Natural killer cell (primary cell): Measurements from ENCODE around the gene SEC31B. TPM values are rescaled to one million over a fixed set of nuclear protein-coding genes. Genes with fewer than 3 reads are reported as not detected.

ENCODE experiments used
- ATAC-seq, 3 donors: fragments of 150-1000 bp in 2 of 3; fragments of 200-7000 bp in 1 of 3; cut with Tn5 transposase; 1 replicate in 1 of 3; 2 replicates in 2 of 3; pipeline ENCODE4 v1.10.0; 2021; ENCODE audit warnings: mild to moderate bottlenecking in 2 of 3, moderate library complexity in 2 of 3
- DNase-seq, 2 donors: peaks; one replicate each; pipeline versions ENCODE4 v3.0.0 to v3.0.0-alpha.2; 2013 to 2021; ENCODE audit warnings: mixed read lengths in 1 of 2
- H3K27ac ChIP-seq: one replicate; pipeline ENCODE4 v1.5.1; 2013; ENCODE audit warnings: mild to moderate bottlenecking, low read length
- H3K27me3 ChIP-seq: one replicate; pipeline ENCODE4 v1.6.1; 2013; ENCODE audit warnings: low read length; ENCODE audit not compliant: control insufficient read depth, insufficient read depth
- H3K36me3 ChIP-seq: one replicate; pipeline ENCODE4 v1.6.1; 2013; ENCODE audit warnings: low read length; ENCODE audit not compliant: control insufficient read depth, insufficient read depth
- H3K4me1 ChIP-seq: one replicate; pipeline ENCODE4 v1.6.1; 2013; ENCODE audit warnings: low read length; ENCODE audit not compliant: control insufficient read depth, insufficient read depth
- H3K4me3 ChIP-seq: one replicate; pipeline ENCODE4 v1.5.1; 2013; ENCODE audit warnings: low read length
- H3K9me3 ChIP-seq: one replicate; pipeline ENCODE4 v1.6.1; 2013; ENCODE audit warnings: low read length; ENCODE audit not compliant: control insufficient read depth, insufficient read depth
- H3K27ac Mint-ChIP-seq, 2 donors: one replicate each; pipeline ENCODE4 v1.8.0; 2022; ENCODE audit warnings: mild to moderate bottlenecking in 2 of 2, mixed read lengths in 2 of 2, moderate library complexity in 1 of 2
- H3K27me3 Mint-ChIP-seq, 2 donors: one replicate each; pipeline ENCODE4 v1.8.0; 2022; ENCODE audit warnings: low read depth in 2 of 2, mixed read lengths in 2 of 2
- H3K36me3 Mint-ChIP-seq: one replicate; pipeline ENCODE4 v1.8.0; 2022; ENCODE audit warnings: mixed read lengths
- H3K4me1 Mint-ChIP-seq, 2 donors: one replicate each; pipeline ENCODE4 v1.8.0; 2022; ENCODE audit warnings: mixed read lengths in 2 of 2
- H3K4me3 Mint-ChIP-seq: one replicate; pipeline ENCODE4 v1.8.0; 2022; ENCODE audit warnings: mild to moderate bottlenecking, moderate library complexity, mixed read lengths
- H3K9me3 Mint-ChIP-seq, 2 donors: one replicate each; pipeline ENCODE4 v1.8.0; 2022; ENCODE audit warnings: mixed read lengths in 2 of 2
- CTCF ChIP-seq: fragments of 200-600 bp; IDR thresholded peaks from one replicate; pipeline ENCODE4 v1.8.0; 2022; ENCODE audit warnings: antibody characterized with exemption
- WGBS: methylation state at CpG from one replicate; pipeline ENCODE4 v1.1.7; 2013; ENCODE audit warnings: missing lambda C conversion rate; ENCODE audit not compliant: insufficient coverage; 5-methylcytosine and 5-hydroxymethylcytosine counted together
- intact Hi-C: fragments of 100-400 bp; cut with micrococcal nuclease; formaldehyde crosslinking; loops from one replicate; pipeline ENCODE4 v1.14.2; 2022
- total RNA-seq, 4 donors: library from RNA; stranded (reverse); fragments of 120-200 nt in 1 of 4; gene quantifications; one replicate each; pipeline versions ENCODE4 v1.2.3 to v1.2.4, GENCODE V29; 2013 to 2022

Gene SEC31B
- total RNA-seq, 3 donors from 2014 or later (not counting 1 experiment from before 2014, with no cell fraction given), result 32.6 to 38.6 (median 38.1) TPM

- peaks cover 0 to 8% of the 10 kb centered on the region in 2 donors for H3K4me1 Mint-ChIP-seq
- no peak for TF ChIP-seq CTCF
- H3K4me1 ChIP-seq, result peaks cover 6% of the 10 kb centered on the region
- DNase-seq (no peak), ATAC-seq (no peak)
- H3K27ac Mint-ChIP-seq, result no peak overlapping the region
- H3K9me3 ChIP-seq, result no peaks in the 10 kb centered on the region
- H3K36me3 Mint-ChIP-seq, result no peaks in the 10 kb centered on the region
- H3K36me3 ChIP-seq, result no peaks in the 10 kb centered on the region
- H3K27ac ChIP-seq, result no peak overlapping the region
- H3K27me3 ChIP-seq, result peaks cover 18% of the 10 kb centered on the region
- no peaks in the 10 kb centered on the region for H3K9me3 Mint-ChIP-seq
- intact Hi-C loops, result loop anchor here (10.0 kb wide), 1 partner anchor 368 kb away; no protein-coding TSS in a partner anchor
- 40% methylated on average over 11 of the region's 11 CpGs for WGBS
- no peak overlapping the region for H3K4me3 ChIP-seq
- peaks cover 29 to 33% of the 10 kb centered on the region in 2 donors for H3K27me3 Mint-ChIP-seq
- no peak overlapping the region for H3K4me3 Mint-ChIP-seq
Observed at GRCh38 chr10:100567249-100567648, 47.6 kb upstream of the SEC31B start.

- H3K9me3 Mint-ChIP-seq, result no peaks in the 10 kb centered on the region
- peaks cover 13% of the 10 kb centered on the region for H3K4me1 ChIP-seq
- no peak overlapping the region for H3K4me3 ChIP-seq
- ATAC-seq, result no peak
- no peak for DNase-seq
- H3K36me3 ChIP-seq, result no peaks in the 10 kb centered on the region
- H3K27me3 Mint-ChIP-seq, result peaks cover 29 to 34% of the 10 kb centered on the region in 2 donors
- peaks cover 4 to 15% of the 10 kb centered on the region in 2 donors for H3K4me1 Mint-ChIP-seq
- H3K27me3 ChIP-seq, result peaks cover 22% of the 10 kb centered on the region
- H3K36me3 Mint-ChIP-seq, result no peaks in the 10 kb centered on the region
- no peaks in the 10 kb centered on the region for H3K9me3 ChIP-seq
- no peak overlapping the region for H3K27ac Mint-ChIP-seq
- no peak overlapping the region for H3K27ac ChIP-seq
- WGBS, result 65% methylated on average over 3 of the region's 3 CpGs
- no peak overlapping the region for H3K4me3 Mint-ChIP-seq
- no peak for TF ChIP-seq CTCF
- intact Hi-C loops, result loop anchor here (10.0 kb wide), 1 partner anchor 368 kb away; no protein-coding TSS in a partner anchor
Observed at GRCh38 chr10:100566561-100566960, 46.9 kb upstream of the SEC31B start.

GRCh38 chr10:100565206-100565985 lies 45.7 kb upstream of the SEC31B start:
- Histone ChIP-seq H3K27me3 (peaks cover 23% of the 10 kb centered on the region), H3K9me3 (no peaks in the 10 kb centered on the region), H3K36me3 (no peaks in the 10 kb centered on the region), H3K4me3 (no peak overlapping the region), H3K27ac (no peak overlapping the region), H3K4me1 (peaks cover 15% of the 10 kb centered on the region)
- intact Hi-C loops, result loop anchor here (10.0 kb wide), 1 partner anchor 369 kb away; no protein-coding TSS in a partner anchor
- Mint-ChIP-seq H3K9me3 (no peaks in the 10 kb centered on the region), H3K27me3 (peaks cover 32 to 39% of the 10 kb centered on the region in 2 donors), H3K27ac (no peak overlapping the region), H3K36me3 (no peaks in the 10 kb centered on the region), H3K4me1 (peaks cover 10 to 21% of the 10 kb centered on the region in 2 donors), H3K4me3 (no peak overlapping the region)
- TF ChIP-seq CTCF, result no peak
- 79% methylated on average over 9 of the region's 9 CpGs for WGBS
- no peak for ATAC-seq
- no peak for DNase-seq
